DND-41 (cell line): ENCODE measurements around the gene PRR14.
"Not testable (repeated sequence)": the region's sequence is repeated elsewhere in the genome, so short reads cannot be mapped to it uniquely, and the experiment has no call there.

Source experiments
- ATAC-seq: fragments of 200-7000 bp; cut with Tn5 transposase; 3 replicates; pipeline ENCODE4 v1.9.1; 2021; ENCODE audit warnings: low read depth; ENCODE audit not compliant: insufficient read depth
- DNase-seq: peaks from one replicate; pipeline ENCODE4 v3.0.0-alpha.2; 2020
- H2AFZ ChIP-seq: 2 replicates; pipeline ENCODE4 v1.6.0; 2012; ENCODE audit warnings: low read depth, low read length
- H3K27ac ChIP-seq: 2 replicates; pipeline ENCODE4 v1.5.1; 2012; ENCODE audit warnings: low read length, inconsistent platforms
- H3K27me3 ChIP-seq: fragments of 200-600 bp; sonication (generic); 2 replicates; pipeline ENCODE4 v1.6.0; 2012; ENCODE audit warnings: low read length, mild to moderate bottlenecking, inconsistent platforms; ENCODE audit not compliant: insufficient read depth, poor library complexity
- H3K36me3 ChIP-seq: 2 replicates; pipeline ENCODE4 v1.5.1; 2012; ENCODE audit warnings: low read length, inconsistent platforms; ENCODE audit not compliant: insufficient read depth
- H3K4me1 ChIP-seq: 2 replicates; pipeline ENCODE4 v1.5.1; 2012; ENCODE audit warnings: mild to moderate bottlenecking, low read length; ENCODE audit not compliant: insufficient read depth
- H3K4me2 ChIP-seq: 2 replicates; pipeline ENCODE4 v1.6.0; 2012; ENCODE audit warnings: mild to moderate bottlenecking, moderate library complexity, low read length, inconsistent platforms; ENCODE audit not compliant: insufficient read depth
- H3K4me3 ChIP-seq, 2 experiments: fragments of 200-600 bp in 1 of 2; shearing (Covaris generic) in 1 of 2; 2 replicates each; pipeline ENCODE4 v1.5.1; 2012 to 2016; ENCODE audit warnings: inconsistent platforms in 2 of 2, low read length in 2 of 2, mild to moderate bottlenecking in 2 of 2, low read depth in 1 of 2, moderate library complexity in 1 of 2
- H3K79me2 ChIP-seq: 2 replicates; pipeline ENCODE4 v1.6.0; 2012; ENCODE audit warnings: low read length, inconsistent platforms; ENCODE audit not compliant: insufficient read depth
- H3K9ac ChIP-seq: 2 replicates; pipeline ENCODE4 v1.6.0; 2012; ENCODE audit warnings: low read depth, mild to moderate bottlenecking, inconsistent platforms, low read length, moderate library complexity
- H3K9me3 ChIP-seq: 2 replicates; pipeline ENCODE4 v1.5.1; 2012; ENCODE audit warnings: low read length, moderate library complexity, mild to moderate bottlenecking, inconsistent platforms; ENCODE audit not compliant: insufficient read depth, severe bottlenecking
- H4K20me1 ChIP-seq: 2 replicates; pipeline ENCODE4 v1.6.0; 2012; ENCODE audit warnings: low read length; ENCODE audit not compliant: insufficient read depth
- EZH2 ChIP-seq: IDR thresholded peaks from 3 replicates; pipeline ENCODE4 v1.6.1; 2012; ENCODE audit warnings: borderline replicate concordance, low read depth, mild to moderate bottlenecking, moderate library complexity, low read length, inconsistent platforms; ENCODE audit not compliant: severe bottlenecking
- TF ChIP-seq, protein P1 (sequence below): IDR thresholded peaks from 2 replicates; pipeline ENCODE4 v1.5.1; 2012; ENCODE audit warnings: borderline replicate concordance, low read length, moderate library complexity, mild to moderate bottlenecking; ENCODE audit not compliant: poor library complexity, severe bottlenecking; ENCODE audit errors: extremely low read depth

The PRR14 gene

DNA sequence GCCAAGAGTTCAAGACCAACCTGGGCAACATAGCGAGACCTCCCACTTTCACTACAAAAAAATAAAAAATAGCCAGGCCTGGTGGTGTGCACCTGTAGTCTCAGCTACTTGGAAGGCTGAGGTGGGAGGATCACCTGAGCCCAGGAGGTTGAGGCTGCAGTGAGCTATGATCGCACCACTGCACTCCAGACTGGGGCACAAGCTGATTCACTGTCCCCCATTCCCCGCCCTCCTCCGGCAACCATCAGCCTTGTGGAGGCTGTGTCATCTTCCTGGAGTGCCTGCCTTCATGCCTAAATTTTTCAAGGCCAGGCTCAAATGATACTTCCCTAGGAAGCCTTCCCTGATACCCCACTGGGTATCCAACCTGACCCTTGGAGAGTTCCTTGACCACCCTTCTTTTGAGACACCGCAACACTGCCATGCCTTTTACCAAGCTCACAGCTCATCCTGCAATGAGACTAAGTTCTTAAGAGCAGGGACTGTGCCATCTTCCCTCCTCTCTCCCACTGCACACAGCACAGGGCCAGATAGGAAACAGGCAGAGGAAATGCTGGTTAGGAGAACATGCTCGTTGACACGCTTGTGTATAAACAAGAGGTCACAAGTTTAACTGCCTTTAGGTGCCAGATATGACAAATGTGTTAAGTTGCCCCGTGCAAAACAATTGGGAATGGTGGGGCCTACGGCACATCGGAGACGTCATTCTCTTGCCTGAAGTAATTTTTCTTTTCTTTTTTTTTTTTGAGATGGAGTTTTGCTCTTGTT, 44.4 kb downstream of the PRR14 start:
- DNase-seq: no peak
- no peaks in the 10 kb centered on the region for H3K27me3 ChIP-seq

DNA sequence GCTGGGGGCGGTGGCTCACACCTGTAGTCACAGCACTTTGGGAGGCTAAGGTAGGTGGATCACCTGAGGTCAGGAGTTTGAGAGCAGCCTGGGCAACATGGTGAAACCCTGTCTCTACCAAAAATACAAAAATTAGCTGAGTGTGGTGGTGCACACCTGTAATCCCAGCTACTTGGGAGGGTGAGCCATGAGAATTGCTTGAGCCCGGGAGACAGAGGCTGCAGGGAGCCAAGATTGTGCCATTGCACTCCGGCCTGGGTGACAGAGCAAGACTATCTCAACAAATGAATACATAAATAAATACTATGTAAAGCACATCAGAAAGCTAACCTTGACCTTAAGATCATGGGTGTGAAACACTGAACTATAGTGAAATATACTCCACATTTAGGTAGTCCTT, 45.9 kb downstream of the PRR14 start:
- peaks cover 27% of the 10 kb centered on the region for H3K36me3 ChIP-seq
- not testable (repeated sequence) for H3K9me3 ChIP-seq, H3K27me3 ChIP-seq, H3K4me3 ChIP-seq, H2AFZ ChIP-seq, H3K4me2 ChIP-seq, DNase-seq, H3K27ac ChIP-seq, ATAC-seq, H3K9ac ChIP-seq
- H4K20me1 ChIP-seq: peaks cover 19% of the 10 kb centered on the region; the same call in 1 of the 2 replicates
- H3K79me2 ChIP-seq: peaks cover 37% of the 10 kb centered on the region
- H3K4me1 ChIP-seq: peaks cover 37% of the 10 kb centered on the region

More for the DNA sequence above, 44.4 kb downstream of the PRR14 start:
- H3K27ac ChIP-seq: no peak overlapping the region
- H3K79me2 ChIP-seq: peaks cover 21% of the 10 kb centered on the region
- no peaks in the 10 kb centered on the region for H3K9me3 ChIP-seq
- H3K4me3 ChIP-seq: no peak overlapping the region
- H3K4me1 ChIP-seq: peaks cover 24% of the 10 kb centered on the region
- H3K4me2 ChIP-seq: no peak overlapping the region
- H2AFZ ChIP-seq: no peak overlapping the region
- no peak for ATAC-seq
- TF ChIP-seq, protein P1, sequence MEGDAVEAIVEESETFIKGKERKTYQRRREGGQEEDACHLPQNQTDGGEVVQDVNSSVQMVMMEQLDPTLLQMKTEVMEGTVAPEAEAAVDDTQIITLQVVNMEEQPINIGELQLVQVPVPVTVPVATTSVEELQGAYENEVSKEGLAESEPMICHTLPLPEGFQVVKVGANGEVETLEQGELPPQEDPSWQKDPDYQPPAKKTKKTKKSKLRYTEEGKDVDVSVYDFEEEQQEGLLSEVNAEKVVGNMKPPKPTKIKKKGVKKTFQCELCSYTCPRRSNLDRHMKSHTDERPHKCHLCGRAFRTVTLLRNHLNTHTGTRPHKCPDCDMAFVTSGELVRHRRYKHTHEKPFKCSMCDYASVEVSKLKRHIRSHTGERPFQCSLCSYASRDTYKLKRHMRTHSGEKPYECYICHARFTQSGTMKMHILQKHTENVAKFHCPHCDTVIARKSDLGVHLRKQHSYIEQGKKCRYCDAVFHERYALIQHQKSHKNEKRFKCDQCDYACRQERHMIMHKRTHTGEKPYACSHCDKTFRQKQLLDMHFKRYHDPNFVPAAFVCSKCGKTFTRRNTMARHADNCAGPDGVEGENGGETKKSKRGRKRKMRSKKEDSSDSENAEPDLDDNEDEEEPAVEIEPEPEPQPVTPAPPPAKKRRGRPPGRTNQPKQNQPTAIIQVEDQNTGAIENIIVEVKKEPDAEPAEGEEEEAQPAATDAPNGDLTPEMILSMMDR: no peak
- no peak for TF ChIP-seq EZH2
- peaks cover 11% of the 10 kb centered on the region; the same call in 1 of the 2 replicates for H4K20me1 ChIP-seq
- H3K36me3 ChIP-seq: peaks cover 11% of the 10 kb centered on the region
- H3K9ac ChIP-seq: no peak overlapping the region

DNA sequence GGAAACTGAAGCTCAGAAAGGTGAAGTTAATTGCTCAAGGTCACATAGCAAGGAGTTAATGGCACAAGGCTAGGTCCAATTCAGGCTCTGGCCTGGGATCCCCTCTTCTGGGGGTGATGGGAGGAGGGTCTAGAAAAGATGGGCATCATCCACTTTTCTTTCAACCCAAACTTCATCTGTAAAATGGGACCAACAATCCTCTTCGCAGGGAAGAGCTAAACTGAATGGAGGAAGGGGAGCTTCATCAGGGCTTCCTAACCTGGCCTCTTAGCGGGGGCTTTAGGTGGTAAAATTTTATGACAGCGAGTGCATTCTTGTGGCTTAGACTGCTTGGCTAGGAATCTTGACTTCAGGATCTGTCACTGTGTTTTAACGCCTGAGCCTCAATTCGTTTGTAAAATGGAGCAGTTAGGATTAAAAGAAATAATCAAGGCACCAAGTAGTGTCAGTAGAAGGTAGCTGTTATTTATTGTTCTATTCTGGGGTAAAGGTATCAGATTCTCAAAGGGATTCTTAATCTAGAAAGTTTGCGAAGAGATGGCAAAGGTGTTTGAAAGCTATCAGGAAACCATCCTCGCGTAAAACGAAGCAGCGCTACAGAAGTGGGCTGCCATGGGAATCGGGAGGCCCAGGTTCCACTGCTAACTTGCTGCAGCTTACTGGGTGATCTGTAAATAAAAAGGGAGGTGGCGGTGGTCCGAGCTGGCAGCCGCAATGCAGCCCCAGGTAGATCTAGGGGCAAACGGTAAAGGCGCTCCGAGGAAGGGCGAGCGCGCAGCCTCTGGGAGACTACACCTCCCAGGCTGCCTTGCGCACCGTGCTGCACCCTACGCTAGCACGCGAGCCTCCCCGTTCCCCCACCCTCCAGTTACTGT, 46.7 kb downstream of the PRR14 start:
- Histone ChIP-seq H3K4me1 (peaks cover 37% of the 10 kb centered on the region), H3K36me3 (peaks cover 34% of the 10 kb centered on the region), H3K79me2 (peaks cover 43% of the 10 kb centered on the region), H3K27me3 (no peaks in the 10 kb centered on the region), H3K9me3 (no peaks in the 10 kb centered on the region), H3K9ac (peak overlapping the region; percentile 100), H4K20me1 (peaks cover 19% of the 10 kb centered on the region; the same call in 1 of the 2 replicates), H3K27ac (peak overlapping the region; percentile 98), H3K4me2 (peak overlapping the region; percentile 63), H2AFZ (peak overlapping the region; percentile 63), H3K4me3 (peak overlapping the region; percentile 7 to 84; a peak in 3 of 4 replicates)
- peak; percentile 89 for ATAC-seq
- TF ChIP-seq, protein P1: no peak
- TF ChIP-seq EZH2: no peak
- no peak for DNase-seq
